CD4-positive, alpha-beta T cell treated with Interleukin-15 for 4 hours (primary cell): ENCODE measurements around the gene PLCG2.
A peak's percentile ranks its signal among the peaks of the same experiment; 100 is the strongest.
"Not testable (repeated sequence)": the region's sequence is repeated elsewhere in the genome, so short reads cannot be mapped to it uniquely, and the experiment has no call there.

Experiments used
- DNase-seq: peaks from one replicate; pipeline ENCODE4 v3.0.0-alpha.2; 2020; ENCODE audit warnings: low spot score

PLCG2 gene

DNA sequence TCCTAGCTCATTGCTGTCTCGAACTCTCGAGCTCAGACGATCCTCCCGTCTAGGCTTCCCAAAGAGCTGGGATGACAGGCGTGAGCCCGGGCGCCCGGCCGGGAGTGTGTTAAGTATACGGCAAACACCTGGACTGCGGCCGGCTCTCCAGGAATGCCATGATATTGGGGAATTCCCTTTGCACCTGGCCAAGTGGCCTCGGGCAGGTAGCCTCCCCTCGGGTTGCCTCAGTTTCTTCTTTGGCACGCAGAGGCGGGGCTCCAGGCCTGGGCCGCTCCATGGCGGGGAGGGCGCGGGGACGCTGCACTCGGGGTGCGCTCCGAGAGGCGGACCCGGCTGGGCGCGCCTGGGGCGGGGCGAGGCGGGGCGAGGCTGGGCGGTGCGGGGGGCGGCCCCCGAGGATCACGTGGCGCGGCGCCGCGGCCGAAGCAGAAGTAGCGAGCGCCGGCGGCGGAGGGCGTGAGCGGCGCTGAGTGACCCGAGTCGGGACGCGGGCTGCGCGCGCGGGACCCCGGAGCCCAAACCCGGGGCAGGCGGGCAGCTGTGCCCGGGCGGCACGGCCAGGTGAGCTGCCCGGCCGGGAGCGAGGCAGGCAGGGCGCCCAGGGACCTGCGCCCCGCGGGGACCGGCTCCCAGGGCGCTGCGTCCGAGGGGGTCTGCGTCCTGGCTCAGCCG, at the start of gene PLCG2:
Gene PLCG2, plus strand, starts transcription at position 431 of the 675 bp plus-strand sequence. CDS start 6,699 bp downstream, outside the sequence.
- peak; percentile 57 for DNase-seq

DNA sequence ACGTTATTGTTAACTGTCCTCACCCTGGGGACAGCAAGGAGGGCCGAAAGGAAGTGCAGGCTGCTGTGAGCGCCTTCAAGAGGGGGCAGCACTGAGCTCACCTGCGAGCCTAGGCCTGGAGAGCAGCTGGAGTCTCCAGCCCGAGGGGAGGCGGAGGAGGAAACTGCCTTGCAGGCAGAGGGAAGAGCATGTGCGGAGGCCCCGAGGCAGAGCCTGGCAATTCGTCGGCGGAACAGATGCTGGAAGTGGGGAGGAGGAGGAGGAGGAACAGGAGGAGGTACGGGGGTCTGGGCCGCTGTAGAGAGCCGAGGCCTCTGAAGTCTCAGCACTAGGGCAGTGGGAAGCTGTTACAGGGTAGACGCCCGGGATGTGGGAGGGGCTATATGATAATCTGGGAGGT, 49.6 kb upstream of the PLCG2 start:
- DNase-seq, result no peak

DNA sequence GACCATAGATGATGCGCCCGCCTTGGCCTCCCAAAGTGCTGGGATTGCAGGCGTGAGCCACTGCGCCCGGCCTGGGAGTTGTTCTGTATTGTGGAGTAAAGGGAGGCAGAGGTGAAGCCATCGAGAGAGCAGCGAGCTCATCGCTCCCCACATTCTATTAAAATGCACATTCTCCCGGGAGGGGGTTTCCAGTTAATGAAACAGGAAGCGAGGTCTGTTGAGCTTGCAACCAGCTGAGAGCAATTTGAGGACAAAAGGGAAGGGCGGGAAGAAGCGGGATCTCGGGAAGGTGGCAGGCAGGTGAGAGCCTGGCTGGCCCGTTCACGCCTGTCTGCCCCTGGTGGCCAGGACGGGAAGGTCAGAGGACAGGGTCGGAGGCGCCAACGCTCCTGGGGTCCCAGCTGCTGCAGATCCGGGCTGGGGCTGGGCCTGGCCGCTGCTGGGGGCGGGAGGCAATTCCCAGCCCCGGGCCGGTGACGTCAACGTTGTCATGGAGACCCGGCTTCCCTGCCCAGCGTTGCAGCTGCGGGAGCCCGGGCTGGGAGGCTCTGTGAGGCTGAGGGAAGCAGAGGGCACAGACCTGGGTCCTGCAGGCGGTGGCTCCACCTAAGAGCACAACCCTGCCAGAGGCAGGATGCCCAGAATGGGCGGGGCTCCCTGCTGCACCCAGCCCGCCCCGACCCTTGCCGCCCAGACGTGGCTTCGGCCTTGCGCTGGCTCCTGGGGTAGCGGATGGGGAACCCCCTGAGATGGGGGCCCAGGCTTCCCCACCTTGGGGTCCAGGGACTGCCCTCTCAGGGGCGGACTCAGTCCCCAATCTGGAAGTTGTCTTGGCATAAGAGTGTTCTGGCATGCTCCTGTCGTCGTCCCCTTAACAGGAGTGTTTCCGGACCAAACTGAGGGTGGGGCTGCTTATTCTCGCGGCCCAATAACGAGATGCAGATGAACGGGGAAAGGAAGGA, 48.7 kb upstream of the PLCG2 start:
- DNase-seq, result peak; percentile 41

DNA sequence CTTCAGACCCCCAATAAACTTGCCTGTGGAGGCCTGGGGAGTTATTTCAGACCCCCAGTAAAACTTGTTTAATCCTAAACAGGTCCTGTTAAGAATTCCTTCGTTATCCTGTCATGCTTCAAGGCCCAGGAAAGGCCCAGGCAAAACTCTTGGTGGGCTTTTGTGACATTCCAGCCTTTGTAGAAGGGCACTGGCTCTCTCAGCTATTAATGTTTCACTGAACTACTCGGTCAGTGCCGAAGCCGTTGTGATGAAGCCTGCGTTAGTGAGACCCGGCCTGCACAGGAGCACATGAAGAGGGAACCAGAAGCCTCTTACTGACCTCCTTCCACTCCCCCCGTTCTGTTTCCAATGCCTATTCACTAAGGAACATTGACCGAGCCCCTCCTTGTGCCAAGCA, 47.4 kb upstream of the PLCG2 start:
- no peak for DNase-seq

DNA sequence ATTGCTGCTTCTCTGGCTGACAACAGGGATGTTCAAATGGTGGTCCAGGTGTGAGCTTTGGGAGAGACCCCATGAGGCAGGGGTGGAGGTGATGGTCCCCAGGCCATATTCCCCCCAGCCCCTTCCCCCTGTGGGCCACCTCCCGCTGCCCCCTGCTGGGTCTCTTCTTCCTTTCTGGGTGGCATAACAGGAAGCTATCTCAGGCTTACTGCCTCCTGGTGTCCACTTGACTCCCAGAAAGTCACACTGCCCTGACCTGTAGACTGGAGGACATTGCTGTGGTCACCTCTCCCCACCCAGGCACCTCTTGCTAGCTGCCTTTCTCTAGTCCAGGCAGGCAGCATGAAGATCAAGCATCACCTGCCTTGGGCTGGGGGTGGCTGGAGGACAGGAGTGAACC, 46.4 kb upstream of the PLCG2 start:
- DNase-seq, result no peak

DNA sequence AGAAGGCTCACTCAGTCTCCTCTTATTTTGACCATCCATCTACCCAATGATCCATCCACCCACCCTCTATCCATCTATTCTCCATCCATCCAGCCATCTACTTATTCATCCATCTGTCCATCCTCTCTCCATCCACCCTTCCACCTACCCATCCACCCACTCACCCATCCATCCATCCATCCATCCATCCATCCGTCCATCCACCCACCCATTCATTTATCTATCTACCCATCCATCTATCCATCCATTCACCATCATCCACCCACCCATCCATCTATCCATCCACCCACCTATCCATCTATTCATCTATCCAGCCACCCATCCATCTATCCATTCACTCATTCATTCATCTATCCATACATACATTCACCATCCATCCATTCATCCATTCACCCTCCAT, 45.8 kb upstream of the PLCG2 start:
- DNase-seq, result no peak

DNA sequence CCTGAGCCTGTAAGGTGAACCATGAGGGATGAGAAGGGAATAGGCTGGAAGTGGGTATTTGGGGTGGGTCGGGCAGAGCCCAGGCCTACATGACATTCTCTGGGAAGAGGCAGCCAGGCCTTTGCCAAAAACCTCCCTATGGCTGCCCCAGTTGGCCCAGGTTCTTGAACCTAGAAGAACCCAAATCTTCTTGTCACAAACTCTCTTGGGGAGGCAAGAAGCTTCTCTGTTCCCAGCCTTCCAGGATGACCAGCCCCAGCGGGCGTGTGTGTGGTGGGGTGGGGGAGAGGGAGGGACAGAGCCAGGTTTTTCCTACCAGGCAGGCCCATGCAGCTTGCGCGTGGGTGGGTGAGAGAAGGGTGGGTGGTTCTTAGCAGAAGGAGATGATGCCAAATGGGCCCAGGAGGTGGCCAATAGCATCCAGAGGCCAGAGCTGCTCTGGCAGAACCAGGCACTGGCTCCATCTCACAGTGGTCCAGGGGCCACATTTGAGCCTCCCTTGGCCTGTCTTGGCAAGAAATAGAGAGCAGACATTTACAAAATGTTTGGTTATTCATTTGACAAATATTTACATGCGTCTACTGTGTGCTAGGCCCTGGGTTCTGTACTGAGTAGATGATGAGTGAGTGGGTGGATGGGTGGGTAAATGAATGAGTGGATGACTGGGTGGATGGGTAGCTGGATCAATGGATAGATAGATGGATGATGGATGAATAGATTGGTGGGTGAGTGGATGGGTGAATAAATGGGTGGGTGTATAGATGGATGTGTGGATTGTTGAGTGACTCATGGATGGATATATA, 44.3 kb upstream of the PLCG2 start:
- DNase-seq, result no peak

DNA sequence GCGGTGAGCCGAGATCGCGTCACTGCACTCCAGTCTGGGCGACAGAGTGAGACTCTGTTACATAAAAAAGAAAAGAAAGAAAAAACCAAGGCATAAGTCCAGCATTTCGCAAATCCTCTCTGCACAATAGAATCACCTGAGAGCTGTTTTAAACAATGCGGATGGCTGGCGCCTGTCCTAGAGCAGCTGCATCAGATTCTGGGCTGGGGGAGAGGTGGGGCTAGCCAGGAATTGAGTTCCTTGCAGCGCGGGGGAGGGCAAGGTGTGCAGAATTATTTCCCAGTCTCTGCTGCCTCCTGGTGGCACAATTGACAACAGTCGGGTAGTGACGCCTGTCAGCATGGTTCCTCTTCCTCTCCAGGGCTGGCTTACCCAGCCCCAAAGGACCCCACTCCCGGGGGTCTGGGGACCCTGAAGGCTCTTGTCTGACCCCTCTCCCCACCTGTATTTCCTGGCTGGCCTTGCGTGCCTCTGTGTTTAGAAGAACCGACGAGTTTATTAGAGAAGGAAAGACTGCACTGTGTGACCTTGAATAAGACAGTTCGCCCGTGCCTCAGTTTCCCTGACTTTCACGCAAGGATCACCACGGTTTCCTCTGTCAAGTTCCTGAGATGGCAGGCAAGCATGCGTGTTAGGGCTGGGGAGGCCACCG, 41.1 kb upstream of the PLCG2 start:
- DNase-seq, result peak; percentile 83

DNA sequence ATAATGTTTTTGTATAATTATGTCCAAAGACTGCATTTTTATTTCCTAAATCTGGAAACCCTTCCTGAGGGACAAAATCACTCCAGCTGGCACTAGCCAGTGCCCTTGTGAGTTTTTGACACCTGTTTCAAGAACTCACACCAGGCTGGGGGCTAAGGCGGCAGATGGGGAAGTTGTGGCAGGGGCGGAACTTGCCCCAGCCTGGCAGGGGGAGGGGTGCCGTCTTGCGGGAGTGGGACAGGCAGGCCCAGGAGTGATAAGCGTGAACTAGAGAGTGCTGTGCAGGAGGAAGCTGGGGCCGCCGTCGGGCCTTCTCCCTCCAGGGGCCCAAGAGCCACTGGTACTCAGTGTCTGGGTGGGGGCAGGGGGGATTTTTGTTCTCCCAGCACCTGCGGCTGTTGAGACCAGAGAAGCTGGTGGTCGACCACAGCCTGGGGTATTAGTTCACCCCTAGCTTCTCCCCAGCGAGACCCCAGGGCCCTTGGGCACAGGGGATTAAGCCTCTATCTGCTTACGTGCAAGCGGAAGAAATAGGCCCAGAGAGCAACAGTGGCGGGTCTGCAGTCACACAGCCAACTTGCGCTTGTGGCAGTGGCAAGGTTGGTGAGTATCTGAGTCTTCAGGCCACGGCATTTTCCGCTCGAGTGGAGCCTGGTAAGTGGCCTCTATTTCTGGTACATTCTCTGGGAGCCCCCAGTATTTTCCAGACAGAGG, 40.2 kb upstream of the PLCG2 start:
- no peak for DNase-seq

DNA sequence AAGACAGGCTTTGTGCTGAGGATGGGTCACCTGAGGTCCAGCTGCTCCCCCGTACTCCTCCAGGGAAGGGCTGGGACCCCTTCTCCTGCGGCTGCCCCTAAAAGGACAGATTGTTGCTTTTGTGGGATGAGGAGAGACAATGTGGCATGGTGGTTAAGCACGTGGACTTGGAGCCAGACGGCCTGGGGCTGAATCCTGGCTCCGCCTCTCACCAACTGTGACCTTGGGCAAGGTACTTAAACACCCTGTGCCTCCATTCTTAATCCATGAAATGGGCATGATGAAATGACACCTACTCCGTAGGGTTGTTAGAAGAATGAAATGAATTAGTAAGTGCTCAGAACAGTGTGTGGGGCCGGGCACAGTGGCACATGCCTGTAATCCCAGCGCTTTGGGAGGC, 39.6 kb upstream of the PLCG2 start:
- no peak for DNase-seq

DNA sequence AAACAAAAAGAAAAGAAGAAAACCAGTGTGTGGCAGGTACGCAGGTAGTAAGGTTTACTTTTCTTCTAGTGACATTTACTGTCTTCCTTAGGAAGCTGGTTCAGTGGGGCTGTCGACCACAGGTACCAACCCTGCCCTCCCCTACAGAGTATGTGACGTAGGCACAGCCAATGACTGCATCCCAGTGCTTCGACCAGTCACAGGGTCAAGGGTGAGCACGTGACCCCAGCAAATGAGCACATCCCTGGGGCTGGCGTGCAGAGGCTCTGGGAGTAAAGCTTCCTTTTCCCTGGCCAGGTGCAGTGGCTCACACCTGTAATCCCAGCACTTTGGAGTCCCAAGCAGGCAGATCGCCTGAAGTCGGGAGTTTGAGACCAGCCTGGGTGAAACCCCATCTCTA, 38.9 kb upstream of the PLCG2 start:
- DNase-seq, result no peak

DNA sequence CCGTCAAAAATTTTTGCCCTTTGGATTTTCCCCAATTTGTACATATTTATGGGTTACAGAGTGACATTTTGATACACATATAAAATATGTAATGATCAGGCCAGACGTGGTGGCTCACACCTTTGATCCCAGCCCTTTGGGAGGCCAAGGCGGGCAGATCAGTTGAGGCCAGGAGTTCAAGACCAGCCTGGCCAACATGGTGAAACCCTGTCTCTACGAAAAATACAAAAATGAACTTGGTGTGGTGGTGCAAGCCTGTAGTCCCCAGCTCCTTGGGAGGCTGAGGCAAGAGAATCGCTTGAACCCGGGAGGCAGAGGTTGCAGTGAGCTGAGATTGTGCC, 37.7 kb upstream of the PLCG2 start:
- not testable (repeated sequence) for DNase-seq

DNA sequence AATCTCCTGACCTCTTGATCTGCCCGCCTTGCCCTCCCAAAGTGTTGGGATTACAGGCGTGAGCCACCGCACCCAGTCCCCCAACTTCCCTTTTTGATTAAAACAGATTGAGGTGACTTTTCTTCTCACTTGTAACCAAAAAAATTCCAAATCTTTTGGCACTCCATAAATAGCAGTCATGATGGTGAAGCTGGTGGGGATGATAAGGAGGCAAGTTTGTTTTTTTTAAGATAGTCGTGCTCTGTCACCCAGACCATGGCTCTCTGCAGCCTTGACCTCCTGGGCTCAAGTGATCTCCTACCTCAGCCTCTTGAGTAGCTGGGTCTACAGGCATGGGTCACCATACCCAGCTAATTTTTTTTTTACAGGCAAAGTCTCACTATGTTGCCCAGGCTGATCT, 34.7 kb upstream of the PLCG2 start:
- no peak for DNase-seq

DNA sequence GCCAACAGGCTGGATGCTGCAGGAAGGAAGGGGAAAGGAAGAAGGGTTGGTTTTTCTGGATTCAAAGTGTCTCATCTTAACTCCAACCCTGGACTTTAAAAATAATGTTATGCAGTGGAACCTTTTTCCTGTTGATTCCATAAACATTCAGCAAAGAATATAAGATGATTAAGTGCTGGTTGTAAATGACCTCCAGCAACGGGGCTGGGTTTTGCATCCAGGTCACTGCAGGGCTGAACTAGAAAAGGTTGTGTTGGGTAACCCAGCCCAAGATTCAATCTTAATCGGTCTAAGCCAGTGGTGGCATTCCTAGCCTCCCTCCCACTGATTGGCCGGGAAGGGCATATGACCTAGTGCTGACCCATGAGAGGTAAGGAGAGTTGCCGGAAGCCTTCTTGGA, 34.2 kb upstream of the PLCG2 start:
- no peak for DNase-seq

DNA sequence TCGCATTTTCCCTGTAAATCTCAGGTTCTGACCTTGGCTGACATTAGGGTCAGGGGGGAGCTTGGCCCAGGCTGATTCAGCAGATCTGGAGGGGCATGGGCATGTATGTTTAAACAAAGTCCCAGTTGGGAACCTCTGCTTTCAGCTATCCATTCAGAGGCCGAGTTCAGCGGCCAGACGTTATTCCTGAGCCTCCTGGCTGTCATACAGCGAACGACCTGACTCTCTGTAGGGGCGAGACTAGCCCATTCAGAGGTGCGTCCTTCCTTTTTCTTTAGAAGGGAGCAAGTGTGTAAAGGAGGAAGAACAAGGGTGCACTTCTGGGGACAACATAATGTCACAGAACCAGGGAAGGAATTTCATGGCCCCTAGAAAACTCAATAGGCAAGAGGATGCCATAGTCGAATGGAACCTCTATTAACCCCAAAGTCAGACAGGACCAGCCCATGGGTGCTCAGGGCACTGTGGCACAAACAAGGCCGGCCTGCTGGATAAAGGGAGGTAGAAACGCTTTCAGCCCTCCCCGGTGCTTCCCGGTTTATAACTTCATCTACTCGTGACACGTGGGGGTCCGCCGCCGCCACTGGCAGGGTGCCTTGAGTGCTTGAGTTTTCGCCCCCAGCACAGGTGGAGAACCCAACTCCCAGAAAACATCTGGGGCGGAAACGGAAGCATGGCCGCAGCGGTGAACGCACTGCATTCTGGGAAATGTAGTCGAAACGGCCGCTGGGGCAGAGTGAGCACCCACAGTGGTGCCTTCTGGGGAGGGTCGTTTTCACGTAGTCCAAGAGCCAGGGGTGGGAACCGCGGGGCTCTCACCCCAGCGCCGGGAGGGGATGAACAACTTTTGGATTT, 33.2 kb upstream of the PLCG2 start:
- DNase-seq, result peak; percentile 76

DNA sequence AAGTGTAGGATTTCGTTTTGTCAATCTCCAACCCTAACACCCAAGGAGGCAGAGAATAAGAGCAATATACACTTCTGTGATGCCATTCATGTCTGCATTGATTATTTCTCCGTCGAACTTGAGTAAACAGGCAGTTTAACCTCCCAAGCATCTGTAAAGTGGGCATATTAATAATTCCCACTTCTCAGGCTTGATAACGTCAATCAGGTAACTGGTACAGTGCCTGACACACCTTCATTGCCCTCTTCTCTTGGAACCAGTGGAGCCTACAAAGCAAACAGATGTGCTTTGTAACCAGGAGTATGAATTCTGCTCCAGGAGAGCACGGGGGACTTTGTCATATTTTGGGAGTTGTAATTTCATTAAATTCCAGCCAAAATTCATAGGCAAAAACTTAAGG, 32.5 kb upstream of the PLCG2 start:
- DNase-seq, result no peak

DNA sequence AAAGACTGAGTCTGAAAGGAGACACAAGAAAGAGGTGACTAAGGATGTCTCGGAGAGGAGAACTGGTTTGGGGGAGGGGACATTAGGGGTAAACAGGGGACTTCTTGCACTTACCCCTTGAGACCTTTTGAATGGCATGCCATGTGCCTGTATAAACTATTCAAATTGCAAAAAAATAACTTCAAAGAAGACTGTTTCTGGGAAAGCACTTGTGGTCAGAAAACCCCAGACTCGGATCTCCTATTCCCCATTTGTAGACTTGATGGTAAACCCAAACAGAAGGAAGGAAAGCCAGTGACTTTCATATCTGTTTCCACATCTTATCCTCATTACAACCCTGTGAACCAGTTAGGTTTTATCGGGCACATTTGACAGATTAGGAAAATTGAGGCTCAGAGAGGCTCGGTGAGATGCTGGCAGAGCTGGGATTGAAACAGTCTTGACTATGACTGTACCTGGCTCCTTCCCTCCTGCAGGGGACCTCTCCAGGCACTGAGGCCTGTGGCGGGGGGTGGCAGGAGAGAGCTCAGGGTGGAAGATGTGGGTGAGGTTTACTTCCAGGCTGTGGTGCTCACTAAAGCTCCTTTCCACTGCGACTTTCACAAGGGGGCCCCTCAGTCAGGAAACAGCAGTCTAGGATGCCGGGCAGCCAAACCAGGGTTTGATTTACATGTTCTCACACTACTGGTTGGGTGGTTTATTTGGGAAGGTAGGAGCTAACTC, 30.5 kb upstream of the PLCG2 start:
- DNase-seq, result no peak

DNA sequence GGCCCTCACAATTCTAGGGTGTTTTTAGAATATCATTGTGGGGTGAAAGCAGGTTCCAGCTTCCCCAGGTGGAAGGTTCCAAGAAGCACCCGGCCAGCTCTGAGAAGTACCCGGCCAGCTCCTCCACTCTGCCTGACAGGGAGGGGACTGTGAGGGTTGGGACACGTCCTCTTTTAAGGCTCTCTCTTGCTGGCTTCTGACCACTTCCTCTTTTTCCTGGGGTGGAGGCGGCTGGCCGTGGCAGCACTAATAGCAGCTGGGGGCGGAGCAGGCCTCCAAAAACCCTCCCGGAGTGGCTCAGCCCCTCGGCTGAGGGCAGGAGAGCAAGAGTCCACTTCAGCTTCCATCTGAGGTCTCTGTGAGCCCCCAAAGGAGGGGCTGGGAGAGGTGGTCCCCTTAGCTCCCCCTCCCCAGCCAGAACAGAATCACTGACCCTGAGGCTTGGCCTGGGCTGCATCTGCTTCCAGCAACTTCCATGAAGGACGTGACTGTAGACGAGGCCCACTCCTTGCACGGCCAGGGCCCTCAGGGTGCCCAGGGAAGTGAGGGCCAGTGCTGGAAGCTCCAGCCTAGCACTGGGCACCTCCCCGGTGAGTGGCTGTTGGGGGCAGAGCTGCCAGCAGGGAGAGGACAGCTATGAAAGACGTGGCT, 26.7 kb upstream of the PLCG2 start:
- DNase-seq, result peak; percentile 12

DNA sequence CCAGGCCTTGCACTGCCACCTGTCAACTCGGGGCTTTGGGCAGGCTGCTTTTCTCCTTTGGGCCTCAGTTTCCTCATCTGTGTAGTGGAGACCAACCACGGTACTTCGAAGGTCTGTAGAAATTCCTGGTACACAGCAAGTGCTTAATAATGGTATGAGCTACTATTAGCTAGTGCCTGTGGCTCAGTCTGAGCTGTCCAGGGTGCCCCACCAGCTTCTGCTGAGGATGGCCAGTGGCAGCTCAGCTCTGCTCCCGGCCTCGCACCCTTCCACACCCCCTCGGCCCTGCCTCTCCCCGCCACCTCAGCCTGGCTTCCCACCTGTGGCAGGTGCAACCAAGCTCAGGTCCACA, 26.2 kb upstream of the PLCG2 start:
- no peak for DNase-seq
